GM13976 (cell line): ENCODE data around the gene LY6G6C.

Source experiments
- DNase-seq: peaks from one replicate; pipeline ENCODE4 v3.0.0; 2012; ENCODE audit warnings: low spot score
- in situ Hi-C: fragments of 300-500 bp; cut with MboI; formaldehyde crosslinking; loops from one replicate; pipeline ENCODE4 v1.12.0; 2022; ENCODE audit warnings: low sequenced_read_pairs, mixed read lengths, inconsistent platforms; ENCODE audit not compliant: unreplicated experiment
- TF ChIP-seq, protein P1 (sequence below): IDR thresholded peaks from 2 replicates; pipeline ENCODE4 v1.5.1; 2012; ENCODE audit warnings: borderline replicate concordance, mild to moderate bottlenecking; ENCODE audit not compliant: insufficient read depth; ENCODE audit errors: extremely low read depth, missing control alignments, control extremely low read depth

The LY6G6C gene

DNA sequence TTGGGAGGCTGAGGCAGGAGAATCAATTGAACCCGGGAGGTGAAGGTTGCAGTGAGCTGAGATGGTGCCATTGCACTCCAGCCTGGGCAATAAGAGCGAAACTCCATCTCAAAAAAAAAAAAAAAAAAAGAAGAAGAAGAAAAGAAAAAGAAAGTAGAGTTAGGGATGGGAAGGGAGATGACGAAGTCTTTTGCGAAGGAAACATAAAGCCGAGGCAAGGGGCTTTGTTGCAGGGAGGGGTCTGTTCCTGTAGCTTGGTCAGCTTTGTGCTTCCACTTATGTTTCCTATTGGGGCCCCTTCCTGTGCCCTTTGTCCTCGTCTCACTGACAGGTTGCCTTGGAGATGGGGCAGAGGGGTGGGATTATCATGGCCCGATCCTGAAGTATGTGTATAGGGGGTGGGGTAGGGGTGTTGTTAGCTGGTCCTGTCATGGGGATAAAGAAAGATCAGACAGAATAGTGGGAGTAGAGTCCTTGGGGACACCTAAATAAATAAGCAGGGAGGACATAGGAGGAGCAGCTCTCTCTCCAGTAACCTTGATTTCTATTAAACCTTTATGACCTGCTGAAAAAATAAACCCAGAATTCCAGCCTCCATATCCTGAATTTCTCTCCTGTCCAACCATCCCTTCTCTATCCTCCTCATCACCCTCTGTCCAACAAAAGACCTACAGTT lies 15.9 kb upstream of the LY6G6C start:
- in situ Hi-C loops: no loop called here
- no peak for DNase-seq
- TF ChIP-seq, protein P1, sequence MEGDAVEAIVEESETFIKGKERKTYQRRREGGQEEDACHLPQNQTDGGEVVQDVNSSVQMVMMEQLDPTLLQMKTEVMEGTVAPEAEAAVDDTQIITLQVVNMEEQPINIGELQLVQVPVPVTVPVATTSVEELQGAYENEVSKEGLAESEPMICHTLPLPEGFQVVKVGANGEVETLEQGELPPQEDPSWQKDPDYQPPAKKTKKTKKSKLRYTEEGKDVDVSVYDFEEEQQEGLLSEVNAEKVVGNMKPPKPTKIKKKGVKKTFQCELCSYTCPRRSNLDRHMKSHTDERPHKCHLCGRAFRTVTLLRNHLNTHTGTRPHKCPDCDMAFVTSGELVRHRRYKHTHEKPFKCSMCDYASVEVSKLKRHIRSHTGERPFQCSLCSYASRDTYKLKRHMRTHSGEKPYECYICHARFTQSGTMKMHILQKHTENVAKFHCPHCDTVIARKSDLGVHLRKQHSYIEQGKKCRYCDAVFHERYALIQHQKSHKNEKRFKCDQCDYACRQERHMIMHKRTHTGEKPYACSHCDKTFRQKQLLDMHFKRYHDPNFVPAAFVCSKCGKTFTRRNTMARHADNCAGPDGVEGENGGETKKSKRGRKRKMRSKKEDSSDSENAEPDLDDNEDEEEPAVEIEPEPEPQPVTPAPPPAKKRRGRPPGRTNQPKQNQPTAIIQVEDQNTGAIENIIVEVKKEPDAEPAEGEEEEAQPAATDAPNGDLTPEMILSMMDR: no peak

DNA sequence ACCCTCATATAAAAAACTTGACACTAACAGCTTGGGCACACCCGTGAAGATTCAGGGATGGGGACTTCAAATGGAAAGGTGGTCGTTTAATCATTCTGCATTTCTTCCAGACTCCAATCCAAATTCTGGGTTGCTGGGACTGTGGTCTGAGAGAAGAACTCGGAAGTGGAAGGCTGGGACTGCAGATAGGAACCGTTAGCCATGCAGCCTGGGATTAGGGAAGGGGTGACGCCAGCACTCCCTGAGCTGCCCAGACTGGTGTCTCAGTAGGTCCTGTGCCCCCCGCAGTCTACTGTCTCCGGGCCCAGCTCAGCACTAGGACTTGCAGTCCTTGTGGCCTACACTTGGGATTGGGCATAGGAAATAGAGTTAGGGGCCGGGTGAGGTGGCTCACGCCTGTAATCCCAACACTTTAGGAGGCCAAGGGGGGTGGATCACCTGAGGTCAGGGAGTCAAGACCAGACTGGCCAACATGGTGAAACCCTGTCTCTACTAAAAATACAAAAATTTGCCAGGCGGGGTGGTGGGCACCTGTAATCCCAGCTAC lies 15.3 kb upstream of the LY6G6C start:
- no peak for DNase-seq
- in situ Hi-C loops: no loop called here
- TF ChIP-seq, protein P1: no peak

- in situ Hi-C loops: no loop called here
- TF ChIP-seq, protein P1: no peak
- peak; percentile 86 for DNase-seq
Observed at GRCh38 chr6:31736021-31736767, 14.6 kb upstream of the LY6G6C start, which contains the start of gene CLIC1. Gene CLIC1 (minus strand): TSS chr6:31736530. CDS start chr6:31736300, 230 bp downstream.

- TF ChIP-seq, protein P1: no peak
- peak; percentile 84 for DNase-seq
- in situ Hi-C loops: no loop called here
Observed at GRCh38 chr6:31734821-31735406, 13.4 kb upstream of the LY6G6C start.

DNA sequence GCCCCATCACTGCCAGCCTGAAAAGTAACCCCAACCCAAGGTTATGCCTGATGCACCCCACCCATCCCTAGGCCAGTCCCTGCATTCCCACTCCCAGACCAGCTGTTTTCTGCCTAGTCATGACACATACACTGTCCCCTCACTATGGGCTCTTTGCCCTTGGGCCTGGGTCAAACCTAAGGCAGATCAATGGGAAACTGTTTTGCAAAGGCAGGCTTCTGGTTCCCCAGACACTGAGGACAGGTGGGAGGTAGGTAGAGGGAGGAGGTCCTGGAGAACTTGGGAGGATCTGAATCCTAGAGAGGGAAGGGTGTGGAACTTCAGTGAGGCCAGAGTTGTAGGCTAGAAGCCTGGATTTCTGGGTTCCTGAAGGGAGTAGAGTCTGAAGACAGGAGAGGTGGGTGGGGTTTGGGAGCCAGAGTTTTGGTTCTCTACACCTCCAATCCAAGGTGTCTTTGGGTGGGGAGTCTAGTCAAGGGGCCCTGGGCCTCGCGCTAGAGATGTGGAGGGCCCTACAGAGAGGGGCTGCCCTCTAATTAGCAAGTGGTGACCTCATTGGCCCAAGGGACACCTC lies 12.8 kb upstream of the LY6G6C start:
- TF ChIP-seq, protein P1: no peak
- in situ Hi-C loops: no loop called here
- no peak for DNase-seq

- no peak for DNase-seq
- TF ChIP-seq, protein P1: no peak
- in situ Hi-C loops: no loop called here
Observed at GRCh38 chr6:31733734-31734133, 12.2 kb upstream of the LY6G6C start.
